Suprapubic skin (tissue), 4 donors: ENCODE data around the gene ACBD6. TPM values are rescaled to one million over a fixed set of nuclear protein-coding genes. Genes with fewer than 3 reads are reported as not detected.

Experiments
- DNase-seq, 2 donors: peaks; one replicate each; pipeline ENCODE4 v3.0.0-alpha.2; 2019; ENCODE audit warnings: low spot score in 2 of 2
- H3K27ac ChIP-seq: fragments of 200-600 bp; sonication (generic); one replicate; pipeline ENCODE4 v1.5.1; 2019
- H3K27me3 ChIP-seq: fragments of 200-600 bp; sonication (generic); one replicate; pipeline ENCODE4 v1.5.1; 2019
- H3K36me3 ChIP-seq: fragments of 200-600 bp; sonication (generic); one replicate; pipeline ENCODE4 v1.5.1; 2019
- H3K4me1 ChIP-seq: fragments of 200-600 bp; sonication (generic); one replicate; pipeline ENCODE4 v1.5.1; 2019
- H3K4me3 ChIP-seq: fragments of 200-600 bp; sonication (generic); one replicate; pipeline ENCODE4 v1.5.1; 2019; ENCODE audit warnings: mild to moderate bottlenecking
- H3K9me3 ChIP-seq: fragments of 200-600 bp; sonication (generic); one replicate; pipeline ENCODE4 v1.5.1; 2019
- EP300 ChIP-seq: sonication (generic); formaldehyde crosslinking; IDR thresholded peaks from one replicate; pipeline ENCODE4 v1.6.1; 2017; ENCODE audit warnings: antibody characterized with exemption
- POLR2A ChIP-seq, 2 donors: fragments of 450-650 bp; IDR thresholded peaks; one replicate each; pipeline ENCODE4 v1.6.1; 2017; ENCODE audit warnings: antibody characterized with exemption in 2 of 2, mild to moderate bottlenecking in 2 of 2, moderate library complexity in 2 of 2
- POLR2AphosphoS5 ChIP-seq, 3 donors: sonication (generic); formaldehyde crosslinking; IDR thresholded peaks; one replicate each; pipeline ENCODE4 v1.6.1; 2017; ENCODE audit warnings: antibody characterized with exemption in 3 of 3
- WGBS: methylation state at CpG from one replicate; pipeline ENCODE4 v1.1.5; 2018; 5-methylcytosine and 5-hydroxymethylcytosine counted together
- total RNA-seq, 4 donors: library from RNA; depleted of rRNA; stranded (reverse); fragments of >200 nt; gene quantifications; one replicate each; pipeline ENCODE4 v1.1.0, GENCODE V29; 2016
- TF ChIP-seq, protein P1 (sequence below), 2 donors: fragments of 200-600 bp in 1 of 2; fragments of 450-650 bp in 1 of 2; sonication (generic) in 1 of 2; IDR thresholded peaks; one replicate each; pipeline ENCODE4 v1.5.1; 2016 to 2019; ENCODE audit warnings: antibody characterized with exemption in 2 of 2, mild to moderate bottlenecking in 1 of 2, moderate library complexity in 1 of 2

Gene ACBD6
- total RNA-seq, 4 donors from 2014 or later = 26.5 to 38.5 (median 33.3) TPM

DNA sequence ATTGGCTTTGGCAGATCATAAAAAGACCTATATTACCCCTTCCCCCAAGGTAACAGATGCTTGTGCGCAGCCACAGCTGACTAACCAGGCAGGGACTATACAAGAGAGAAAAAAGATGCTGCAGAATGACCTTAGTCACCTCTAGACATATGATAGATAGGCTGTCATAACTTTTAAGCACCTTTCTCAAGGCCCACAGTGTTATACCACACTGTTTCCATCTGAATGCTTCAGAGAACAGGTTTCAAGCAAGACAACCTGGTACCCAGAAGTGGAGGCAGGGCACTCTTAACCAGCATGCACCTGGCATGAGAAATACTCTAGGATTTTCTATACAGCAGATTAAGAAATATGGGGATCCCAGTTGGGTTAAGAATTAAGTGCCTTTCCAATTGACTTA, 43.6 kb upstream of the ACBD6 start:
- TF ChIP-seq POLR2A (IDR thresholded peaks at IDR 0.05) = no peak
- TF ChIP-seq, protein P1, sequence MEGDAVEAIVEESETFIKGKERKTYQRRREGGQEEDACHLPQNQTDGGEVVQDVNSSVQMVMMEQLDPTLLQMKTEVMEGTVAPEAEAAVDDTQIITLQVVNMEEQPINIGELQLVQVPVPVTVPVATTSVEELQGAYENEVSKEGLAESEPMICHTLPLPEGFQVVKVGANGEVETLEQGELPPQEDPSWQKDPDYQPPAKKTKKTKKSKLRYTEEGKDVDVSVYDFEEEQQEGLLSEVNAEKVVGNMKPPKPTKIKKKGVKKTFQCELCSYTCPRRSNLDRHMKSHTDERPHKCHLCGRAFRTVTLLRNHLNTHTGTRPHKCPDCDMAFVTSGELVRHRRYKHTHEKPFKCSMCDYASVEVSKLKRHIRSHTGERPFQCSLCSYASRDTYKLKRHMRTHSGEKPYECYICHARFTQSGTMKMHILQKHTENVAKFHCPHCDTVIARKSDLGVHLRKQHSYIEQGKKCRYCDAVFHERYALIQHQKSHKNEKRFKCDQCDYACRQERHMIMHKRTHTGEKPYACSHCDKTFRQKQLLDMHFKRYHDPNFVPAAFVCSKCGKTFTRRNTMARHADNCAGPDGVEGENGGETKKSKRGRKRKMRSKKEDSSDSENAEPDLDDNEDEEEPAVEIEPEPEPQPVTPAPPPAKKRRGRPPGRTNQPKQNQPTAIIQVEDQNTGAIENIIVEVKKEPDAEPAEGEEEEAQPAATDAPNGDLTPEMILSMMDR (IDR thresholded peaks at IDR 0.05) = no peak
- no peak for TF ChIP-seq EP300
- TF ChIP-seq POLR2AphosphoS5 (IDR thresholded peaks at IDR 0.05) = no peak
- H3K27ac ChIP-seq = no peak overlapping the region
- WGBS = 97% methylated on average over 1 of the region's 1 CpG
- no peaks in the 10 kb centered on the region for H3K9me3 ChIP-seq
- H3K4me3 ChIP-seq = no peak overlapping the region
- no peak for DNase-seq
- no peaks in the 10 kb centered on the region for H3K36me3 ChIP-seq
- H3K4me1 ChIP-seq = peaks cover 4% of the 10 kb centered on the region
- no peaks in the 10 kb centered on the region for H3K27me3 ChIP-seq

DNA sequence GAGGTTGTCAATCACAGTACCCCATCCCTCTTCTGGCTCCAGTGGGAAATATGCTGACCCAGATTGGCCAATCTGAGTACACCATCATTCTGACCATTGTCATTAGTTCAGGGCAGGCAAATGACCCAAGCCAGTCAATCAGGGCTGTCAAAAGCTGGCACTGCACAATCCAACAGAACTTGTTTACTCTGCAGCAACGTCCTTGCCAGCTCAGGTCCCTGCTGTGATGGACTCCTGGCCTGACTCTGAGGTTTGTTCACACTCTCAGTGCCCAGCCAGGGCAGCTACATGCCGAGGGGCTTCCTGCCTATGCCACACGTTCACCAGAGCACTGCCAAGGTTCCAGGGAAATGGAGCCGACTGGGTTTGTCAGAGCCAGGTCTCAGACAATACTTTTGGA, 41.7 kb upstream of the ACBD6 start:
- no peak overlapping the region for H3K4me3 ChIP-seq
- no peak overlapping the region for H3K27ac ChIP-seq
- TF ChIP-seq, protein P1 (IDR thresholded peaks at IDR 0.05) = no peak
- no peak for TF ChIP-seq POLR2A (IDR thresholded peaks at IDR 0.05)
- TF ChIP-seq EP300 = no peak
- no peak for TF ChIP-seq POLR2AphosphoS5 (IDR thresholded peaks at IDR 0.05)
- no peaks in the 10 kb centered on the region for H3K9me3 ChIP-seq
- DNase-seq = no peak
- H3K4me1 ChIP-seq = peaks cover 4% of the 10 kb centered on the region
- no peaks in the 10 kb centered on the region for H3K27me3 ChIP-seq
- H3K36me3 ChIP-seq = no peaks in the 10 kb centered on the region
- 84% methylated on average over 3 of the region's 4 CpGs for WGBS

DNA sequence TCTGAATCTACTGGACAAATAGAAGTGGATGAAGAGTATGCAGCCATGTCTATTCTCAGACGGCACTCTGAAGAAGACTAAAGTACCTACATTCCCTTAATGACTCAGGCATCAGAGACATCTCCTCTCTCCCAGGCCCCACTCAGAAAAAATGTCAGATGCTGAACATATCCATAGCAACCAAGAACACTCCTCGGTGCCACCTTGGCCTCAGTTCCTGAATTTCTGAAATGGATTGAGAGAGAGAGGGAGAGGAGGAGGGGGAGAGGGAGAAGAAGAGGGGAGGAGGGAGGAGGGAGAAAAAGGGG, 40.4 kb upstream of the ACBD6 start:
- WGBS = 36% methylated on average over 2 of the region's 2 CpGs
- Histone ChIP-seq H3K36me3 (no peaks in the 10 kb centered on the region), H3K27me3 (no peaks in the 10 kb centered on the region), H3K9me3 (no peaks in the 10 kb centered on the region), H3K27ac (no peak overlapping the region), H3K4me1 (peaks cover 4% of the 10 kb centered on the region), H3K4me3 (no peak overlapping the region)
- no peak for DNase-seq
- TF ChIP-seq POLR2AphosphoS5 (IDR thresholded peaks at IDR 0.05) = no peak
- TF ChIP-seq, protein P1 (IDR thresholded peaks at IDR 0.05) = no peak
- no peak for TF ChIP-seq EP300
- no peak for TF ChIP-seq POLR2A (IDR thresholded peaks at IDR 0.05)

DNA sequence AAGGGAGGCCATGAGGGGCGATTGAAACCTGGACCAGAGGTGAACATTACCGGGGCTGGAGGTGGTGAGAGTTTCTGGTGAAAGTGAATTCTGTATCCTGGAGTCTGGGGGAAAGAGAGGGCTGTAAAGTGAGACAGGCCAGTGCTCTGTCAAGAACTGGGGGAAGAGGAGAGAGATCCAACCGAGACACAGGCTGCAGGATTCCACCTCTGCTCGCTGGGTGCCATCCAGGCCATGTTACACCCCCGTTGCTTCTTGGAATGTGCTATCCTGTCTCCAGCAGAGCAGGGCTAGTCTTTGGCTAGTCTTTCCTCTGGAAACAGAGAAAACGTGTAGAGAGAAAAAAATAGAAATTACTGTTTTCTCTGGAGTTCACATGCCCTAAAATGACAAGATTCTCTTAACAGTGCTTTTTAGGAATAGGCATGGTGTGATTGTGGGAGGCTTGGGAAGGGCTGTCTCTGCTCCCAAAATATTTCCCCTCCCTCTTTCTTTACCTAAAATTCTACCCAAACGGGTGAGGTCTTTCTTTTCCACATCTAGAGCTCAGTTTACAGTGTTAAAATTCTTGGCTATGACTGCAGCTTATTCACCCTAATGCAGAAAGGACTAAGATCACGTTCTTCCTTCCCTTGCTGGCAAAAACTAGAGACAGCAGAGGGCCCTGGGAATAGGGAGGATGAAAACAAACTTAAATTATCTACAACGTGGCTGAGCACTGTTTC, 39.9 kb upstream of the ACBD6 start:
- Histone ChIP-seq H3K36me3 (no peaks in the 10 kb centered on the region), H3K27ac (no peak overlapping the region), H3K27me3 (no peaks in the 10 kb centered on the region), H3K9me3 (no peaks in the 10 kb centered on the region), H3K4me1 (peaks cover 4% of the 10 kb centered on the region), H3K4me3 (no peak overlapping the region)
- TF ChIP-seq POLR2AphosphoS5 (IDR thresholded peaks at IDR 0.05) (no peak), EP300 (no peak), POLR2A (IDR thresholded peaks at IDR 0.05) (no peak)
- TF ChIP-seq, protein P1 (IDR thresholded peaks at IDR 0.05) = no peak
- 48% methylated on average over 9 of the region's 9 CpGs for WGBS
- DNase-seq = no peak

DNA sequence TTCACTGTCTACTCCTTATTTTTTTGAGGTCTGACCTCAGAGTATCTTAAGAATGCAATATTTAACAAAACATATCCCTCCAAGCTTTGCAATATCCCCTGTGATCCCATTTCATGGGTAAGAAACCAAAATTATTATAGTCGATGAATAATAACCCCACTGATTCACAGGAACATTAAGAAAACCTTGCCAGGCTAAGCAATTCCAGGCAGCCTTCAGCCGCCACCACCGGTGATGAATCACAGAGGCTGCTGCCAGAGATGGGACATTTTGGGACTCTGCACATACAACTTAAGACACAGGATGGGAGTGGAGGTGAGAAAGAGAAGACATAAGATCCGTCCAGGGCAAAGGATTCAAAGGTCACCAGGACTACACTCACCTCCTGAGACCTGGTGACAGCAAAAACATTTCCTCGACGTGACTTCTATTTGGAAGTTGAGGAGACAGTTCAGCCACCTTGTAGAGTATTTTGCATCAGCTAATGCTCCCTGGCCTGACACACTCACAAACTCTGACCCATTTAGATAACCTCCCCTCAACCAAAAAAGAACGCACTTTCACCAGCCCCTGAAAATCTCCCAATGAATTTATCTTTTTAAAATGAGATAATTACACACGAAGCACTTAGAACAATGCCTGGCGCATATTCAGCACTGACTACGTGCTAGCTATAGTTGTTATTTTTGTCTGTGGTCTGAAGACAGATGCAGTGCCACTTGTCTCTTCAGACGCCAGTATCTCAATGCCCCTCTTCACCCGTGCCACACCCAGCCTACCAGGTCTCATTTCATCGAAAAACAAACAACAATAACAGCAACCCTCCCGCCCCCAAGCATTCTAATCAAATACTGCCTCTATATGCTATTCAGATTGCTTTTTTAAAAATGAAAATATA, 38.6 kb upstream of the ACBD6 start:
- H3K27ac ChIP-seq = no peak overlapping the region
- 75% methylated on average over 14 of the region's 14 CpGs for WGBS
- no peak for DNase-seq
- H3K36me3 ChIP-seq = no peaks in the 10 kb centered on the region
- TF ChIP-seq POLR2A (IDR thresholded peaks at IDR 0.05) (no peak), EP300 (no peak), POLR2AphosphoS5 (IDR thresholded peaks at IDR 0.05) (no peak)
- TF ChIP-seq, protein P1 (IDR thresholded peaks at IDR 0.05) = no peak
- peaks cover 4% of the 10 kb centered on the region for H3K4me1 ChIP-seq
- H3K4me3 ChIP-seq = no peak overlapping the region
- no peaks in the 10 kb centered on the region for H3K9me3 ChIP-seq
- H3K27me3 ChIP-seq = peaks cover 5% of the 10 kb centered on the region
